ENCODE measurements around the gene NVL.

NVL gene

DNA sequence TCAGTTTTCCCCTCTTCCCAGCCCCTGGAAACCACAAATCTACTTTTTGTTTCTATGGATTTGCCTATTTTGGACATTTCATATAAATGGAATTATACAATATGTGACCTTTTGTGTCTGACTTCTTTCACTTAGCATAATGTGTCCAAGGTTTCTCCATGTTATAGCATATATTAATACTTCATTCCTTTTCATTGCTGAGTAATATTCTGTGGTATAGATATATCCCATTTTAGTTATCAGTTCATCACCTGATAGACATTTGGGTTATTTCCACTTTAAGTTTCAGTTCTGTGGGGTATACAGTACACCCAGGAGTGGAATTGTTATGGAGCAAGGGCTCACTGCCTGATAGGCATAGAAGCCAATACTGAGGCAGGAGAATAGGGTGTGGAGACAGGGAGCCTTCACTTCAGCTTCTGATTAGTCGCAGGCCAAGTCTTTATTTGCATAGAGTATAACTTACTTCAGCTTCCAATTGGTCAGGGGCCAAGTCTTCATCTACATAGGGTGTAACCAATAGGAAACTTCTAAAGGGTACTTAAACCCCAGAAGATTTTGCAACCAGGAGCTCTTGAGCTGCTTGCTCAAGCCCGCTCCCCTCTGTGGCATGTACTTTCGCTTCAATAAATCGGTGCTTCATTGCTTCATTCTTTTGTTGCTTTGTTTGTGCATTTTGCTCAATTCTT lies 8.3 kb upstream of the NVL start (continued):
- TF ChIP-seq ZSCAN23 (tag by site-specific recombination; IDR thresholded peaks at IDR 0.05), result no peak
- no peak for TF ChIP-seq SALL2 (tag by site-specific recombination; IDR thresholded peaks at IDR 0.05; ENCODE audit: borderline replicate concordance)
- no peak for TF ChIP-seq ZFP3 (tag by site-specific recombination; IDR thresholded peaks at IDR 0.05; ENCODE audit: low read depth)
- no peak for TF ChIP-seq ZNF707 (tag by site-specific recombination; IDR thresholded peaks at IDR 0.05)
- TF ChIP-seq, protein P1, sequence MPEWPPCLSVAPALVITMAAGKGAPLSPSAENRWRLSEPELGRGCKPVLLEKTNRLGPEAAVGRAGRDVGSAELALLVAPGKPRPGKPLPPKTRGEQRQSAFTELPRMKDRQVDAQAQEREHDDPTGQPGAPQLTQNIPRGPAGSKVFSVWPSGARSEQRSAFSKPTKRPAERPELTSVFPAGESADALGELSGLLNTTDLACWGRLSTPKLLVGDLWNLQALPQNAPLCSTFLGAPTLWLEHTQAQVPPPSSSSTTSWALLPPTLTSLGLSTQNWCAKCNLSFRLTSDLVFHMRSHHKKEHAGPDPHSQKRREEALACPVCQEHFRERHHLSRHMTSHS (tag by site-specific recombination; IDR thresholded peaks at IDR 0.05), result no peak
- TF ChIP-seq, protein P2, sequence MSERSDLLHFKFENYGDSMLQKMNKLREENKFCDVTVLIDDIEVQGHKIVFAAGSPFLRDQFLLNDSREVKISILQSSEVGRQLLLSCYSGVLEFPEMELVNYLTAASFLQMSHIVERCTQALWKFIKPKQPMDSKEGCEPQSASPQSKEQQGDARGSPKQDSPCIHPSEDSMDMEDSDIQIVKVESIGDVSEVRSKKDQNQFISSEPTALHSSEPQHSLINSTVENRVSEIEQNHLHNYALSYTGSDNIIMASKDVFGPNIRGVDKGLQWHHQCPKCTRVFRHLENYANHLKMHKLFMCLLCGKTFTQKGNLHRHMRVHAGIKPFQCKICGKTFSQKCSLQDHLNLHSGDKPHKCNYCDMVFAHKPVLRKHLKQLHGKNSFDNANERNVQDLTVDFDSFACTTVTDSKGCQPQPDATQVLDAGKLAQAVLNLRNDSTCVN (tag by site-specific recombination; optimal IDR thresholded peaks at IDR 0.05), result no peak
- TF ChIP-seq ZNF248 (tag by site-specific recombination; IDR thresholded peaks at IDR 0.05), result no peak
- TF ChIP-seq ZNF398 (tag by site-specific recombination; IDR thresholded peaks at IDR 0.05), result no peak
- no peak for TF ChIP-seq ZNF223 (tag by site-specific recombination; IDR thresholded peaks at IDR 0.05)
- TF ChIP-seq ZFP69B (tag by site-specific recombination; IDR thresholded peaks at IDR 0.05), result no peak
- no peak for TF ChIP-seq ZNF391 (tag by site-specific recombination; IDR thresholded peaks at IDR 0.05; ENCODE audit: borderline replicate concordance, low read depth)

GRCh38 chr1:224333939-224334786 lies 4.2 kb upstream of the NVL start:
- Histone ChIP-seq H3K9me3 (ENCODE audit: control insufficient read depth, insufficient read depth, low read depth, low read length) (no peaks in the 10 kb centered on the region), H3K36me3 (ENCODE audit: control insufficient read depth in 2 of 2, insufficient read depth in 1 of 2, low read length in 2 of 2) (no peaks in the 10 kb centered on the region), H3K4me3 (ENCODE audit: low read depth, low read length) (no peak overlapping the region), H3K27ac (ENCODE audit: extremely low read depth, low read depth, low read length) (no peak overlapping the region), H3K4me1 (ENCODE audit: control insufficient read depth, insufficient read depth, low read length) (no peaks in the 10 kb centered on the region)
- CTCF ChIA-PET, result interaction anchor here (0.5 to 6.7 kb wide), 53 partner anchors 8 to 1200 kb away, joined by 3 to 76 read pairs (median 4); no protein-coding TSS in a partner anchor
- TF ChIP-seq MEIS1 (CRISPR knock-in tag; IDR thresholded peaks at IDR 0.05; ENCODE audit: borderline replicate concordance) (no peak), ZNF24 (tag by site-specific recombination; IDR thresholded peaks at IDR 0.05) (0 out of 2 replicates have a peak, but pooled peaks have one; percentile 4), ZNF169 (tag by site-specific recombination; IDR thresholded peaks at IDR 0.05) (0 out of 2 replicates have a peak, but pooled peaks have one; percentile 0)
- POLR2A ChIA-PET, result interaction anchor here (0.5 to 1.1 kb wide), 2 partner anchors 100 to 190 kb away, joined by 3 read pairs; partner anchors contain the start of gene WDR26

- H3K4me3 ChIP-seq (ENCODE audit: low read depth, low read length), result no peak overlapping the region
- H3K36me3 ChIP-seq (ENCODE audit: control insufficient read depth in 2 of 2, insufficient read depth in 1 of 2, low read length in 2 of 2), result no peaks in the 10 kb centered on the region
- H3K9me3 ChIP-seq (ENCODE audit: control insufficient read depth, insufficient read depth, low read depth, low read length), result no peaks in the 10 kb centered on the region
- CTCF ChIA-PET, result interaction anchor here (0.5 to 6.7 kb wide), 54 partner anchors 8 to 1200 kb away, joined by 3 to 76 read pairs (median 4); no protein-coding TSS in a partner anchor
- no peak overlapping the region for H3K27ac ChIP-seq (ENCODE audit: extremely low read depth, low read depth, low read length)
- POLR2A ChIA-PET, result interaction anchor here (0.8 kb wide), 1 partner anchor 683 kb away, joined by 3 read pairs; no protein-coding TSS in a partner anchor
- peaks cover 3% of the 10 kb centered on the region; the same call in 1 of the 2 replicates for H3K4me1 ChIP-seq (ENCODE audit: control insufficient read depth, insufficient read depth, low read length)
- TF ChIP-seq ZSCAN4 (tag by site-specific recombination; IDR thresholded peaks at IDR 0.05) (no peak), ZNF24 (tag by site-specific recombination; IDR thresholded peaks at IDR 0.05) (0 out of 2 replicates have a peak, but pooled peaks have one; percentile 14), CTCF (tag by site-specific recombination; IDR thresholded peaks at IDR 0.05) (peak; percentile 87), ZNF473 (tag by site-specific recombination; IDR thresholded peaks at IDR 0.05) (no peak), ZBTB8A (tag by site-specific recombination; IDR thresholded peaks at IDR 0.05) (no peak), ZNF639 (tag by site-specific recombination; IDR thresholded peaks at IDR 0.05) (no peak; the same call in 1 of the 2 replicates), ZNF585B (tag by site-specific recombination; IDR thresholded peaks at IDR 0.05) (no peak)
Observed at GRCh38 chr1:224333309-224333926, 3.4 kb upstream of the NVL start.

All from HEK293 (cell line).